Esophagus muscularis mucosa (tissue), 3 donors: Measurements from ENCODE around the gene TMEM130.

ENCODE experiments used
- POLR2A ChIP-seq: fragments of 450-650 bp; IDR thresholded peaks from one replicate; pipeline ENCODE4 v1.6.1; 2017; ENCODE audit warnings: antibody characterized with exemption, moderate library complexity, mild to moderate bottlenecking, low read depth
- TF ChIP-seq, protein P1 (sequence below), 3 experiments: fragments of 200-600 bp in 2 of 3; fragments of 450-650 bp in 1 of 3; sonication (generic) in 2 of 3; IDR thresholded peaks; one replicate each; pipeline ENCODE4 v1.5.1; 2017 to 2019; ENCODE audit warnings: antibody characterized with exemption in 3 of 3, mild to moderate bottlenecking in 2 of 3, moderate library complexity in 1 of 3

DNA sequence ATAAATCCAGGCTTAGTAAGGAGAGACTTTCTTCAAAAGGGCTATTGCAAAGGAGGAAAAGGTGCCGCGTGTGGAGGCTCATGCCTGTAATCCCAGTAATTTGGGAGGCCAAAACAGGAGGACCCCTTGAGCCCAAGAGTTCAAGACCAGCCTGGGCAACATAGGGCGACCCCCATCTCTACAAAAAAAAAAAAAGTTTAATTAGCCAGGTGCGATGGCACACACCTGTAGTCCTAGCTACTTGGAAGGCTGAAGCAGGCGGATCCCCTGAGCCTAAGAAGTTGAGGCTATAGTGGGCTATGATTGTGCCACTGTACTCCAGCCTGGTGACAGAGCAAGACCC, 32.2 kb downstream of the TMEM130 start:
- TF ChIP-seq, protein P1, sequence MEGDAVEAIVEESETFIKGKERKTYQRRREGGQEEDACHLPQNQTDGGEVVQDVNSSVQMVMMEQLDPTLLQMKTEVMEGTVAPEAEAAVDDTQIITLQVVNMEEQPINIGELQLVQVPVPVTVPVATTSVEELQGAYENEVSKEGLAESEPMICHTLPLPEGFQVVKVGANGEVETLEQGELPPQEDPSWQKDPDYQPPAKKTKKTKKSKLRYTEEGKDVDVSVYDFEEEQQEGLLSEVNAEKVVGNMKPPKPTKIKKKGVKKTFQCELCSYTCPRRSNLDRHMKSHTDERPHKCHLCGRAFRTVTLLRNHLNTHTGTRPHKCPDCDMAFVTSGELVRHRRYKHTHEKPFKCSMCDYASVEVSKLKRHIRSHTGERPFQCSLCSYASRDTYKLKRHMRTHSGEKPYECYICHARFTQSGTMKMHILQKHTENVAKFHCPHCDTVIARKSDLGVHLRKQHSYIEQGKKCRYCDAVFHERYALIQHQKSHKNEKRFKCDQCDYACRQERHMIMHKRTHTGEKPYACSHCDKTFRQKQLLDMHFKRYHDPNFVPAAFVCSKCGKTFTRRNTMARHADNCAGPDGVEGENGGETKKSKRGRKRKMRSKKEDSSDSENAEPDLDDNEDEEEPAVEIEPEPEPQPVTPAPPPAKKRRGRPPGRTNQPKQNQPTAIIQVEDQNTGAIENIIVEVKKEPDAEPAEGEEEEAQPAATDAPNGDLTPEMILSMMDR (IDR thresholded peaks at IDR 0.05), result no peak
- no peak for TF ChIP-seq POLR2A
